ENCODE measurements around the gene ZNF341.

Gene ZNF341

DNA sequence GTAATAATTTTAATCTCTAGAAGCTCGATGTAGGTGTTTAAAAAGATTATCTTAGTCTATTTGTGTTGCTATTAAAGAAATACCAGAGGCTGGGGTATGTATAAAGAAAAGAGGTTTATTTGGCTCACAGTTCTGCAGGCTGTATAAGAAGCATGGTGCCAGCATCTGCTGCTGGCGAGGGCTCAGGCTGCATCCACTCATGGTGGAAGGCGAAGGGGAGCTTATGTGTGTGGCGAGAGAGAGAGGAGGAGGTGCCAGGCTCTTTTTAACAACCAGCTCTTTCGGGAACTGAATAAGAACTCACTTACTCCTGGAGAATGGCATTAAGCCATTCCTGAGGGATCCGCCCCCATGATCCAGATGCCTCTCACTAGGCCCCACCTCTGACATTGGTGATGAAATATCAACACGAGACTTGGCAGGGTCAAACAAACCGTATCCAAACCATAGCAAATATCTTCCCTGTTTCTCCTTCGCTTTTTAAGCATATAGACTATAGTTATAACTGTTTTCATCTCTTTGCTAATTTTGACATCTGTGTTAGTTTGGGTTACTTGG is 103.9 kb downstream of the ZNF341 start:
- DNase-seq (ENCODE audit: low spot score) (no peak), ATAC-seq (ENCODE audit: low read depth) (no peak)
- H3K9me3 ChIP-seq (ENCODE audit: severe bottlenecking): no peaks in the 10 kb centered on the region
- no peaks in the 10 kb centered on the region for H3K27me3 ChIP-seq (ENCODE audit: insufficient read depth, poor library complexity, severe bottlenecking)
- peaks cover 39% of the 10 kb centered on the region for H3K36me3 ChIP-seq (ENCODE audit: low read depth)
- peaks cover 9% of the 10 kb centered on the region for H3K4me1 ChIP-seq (ENCODE audit: insufficient read depth, poor library complexity, severe bottlenecking)
- no peak overlapping the region for H3K27ac ChIP-seq (ENCODE audit: poor library complexity, severe bottlenecking)
- no peak for TF ChIP-seq CTCF (IDR thresholded peaks at IDR 0.05; ENCODE audit: poor library complexity, severe bottlenecking)
- H3K4me3 ChIP-seq (ENCODE audit: severe bottlenecking): no peak overlapping the region

- Histone ChIP-seq H3K9me3 (ENCODE audit: severe bottlenecking) (no peaks in the 10 kb centered on the region), H3K27ac (ENCODE audit: poor library complexity, severe bottlenecking) (no peak overlapping the region), H3K27me3 (ENCODE audit: insufficient read depth, poor library complexity, severe bottlenecking) (no peaks in the 10 kb centered on the region), H3K36me3 (ENCODE audit: low read depth) (peaks cover 36% of the 10 kb centered on the region), H3K4me1 (ENCODE audit: insufficient read depth, poor library complexity, severe bottlenecking) (peaks cover 9% of the 10 kb centered on the region), H3K4me3 (ENCODE audit: severe bottlenecking) (no peak overlapping the region)
- no peak for TF ChIP-seq CTCF (IDR thresholded peaks at IDR 0.05; ENCODE audit: poor library complexity, severe bottlenecking)
- no peak for DNase-seq (ENCODE audit: low spot score)
- ATAC-seq (ENCODE audit: low read depth): no peak
Measured at GRCh38 chr20:33836277-33836676, 104.5 kb downstream of the ZNF341 start.

DNA sequence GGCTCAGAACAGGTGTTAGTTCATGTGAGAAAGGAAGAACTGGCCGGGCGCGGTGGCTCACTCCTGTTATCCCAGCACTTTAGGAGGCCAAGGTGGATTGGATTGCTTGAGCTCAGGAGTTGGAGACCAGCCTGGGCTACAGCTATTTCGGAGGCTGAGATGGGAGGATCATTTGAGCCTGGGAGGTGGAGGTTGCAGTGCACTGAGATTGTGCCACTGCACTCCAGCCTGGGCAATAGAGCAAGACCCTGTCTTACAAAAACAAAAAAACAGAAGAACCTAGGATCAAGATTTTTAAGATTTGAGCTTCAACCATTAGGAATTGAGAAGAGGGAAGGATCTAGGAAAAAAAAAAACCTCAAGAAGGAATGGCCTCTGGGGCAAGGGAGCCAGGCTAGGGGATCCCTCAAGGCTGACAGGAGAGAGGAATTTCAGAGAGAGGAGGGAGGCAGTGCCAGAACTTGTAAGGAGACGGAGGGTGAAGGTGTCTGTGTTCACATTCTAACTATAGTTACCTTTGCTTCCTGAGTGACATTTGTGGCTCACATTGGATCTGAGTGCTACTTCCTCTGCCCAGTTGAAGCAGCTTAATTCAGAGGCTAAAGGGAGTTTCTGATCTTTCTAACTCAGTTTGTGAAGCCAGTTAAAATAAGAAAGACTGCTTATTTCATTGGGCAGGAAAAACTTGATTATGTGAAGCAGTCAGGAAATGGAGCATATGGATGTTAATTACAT is 105.5 kb downstream of the ZNF341 start:
- Histone ChIP-seq H3K4me3 (ENCODE audit: severe bottlenecking) (no peak overlapping the region), H3K27me3 (ENCODE audit: insufficient read depth, poor library complexity, severe bottlenecking) (no peaks in the 10 kb centered on the region), H3K27ac (ENCODE audit: poor library complexity, severe bottlenecking) (no peak overlapping the region), H3K4me1 (ENCODE audit: insufficient read depth, poor library complexity, severe bottlenecking) (peaks cover 9% of the 10 kb centered on the region), H3K9me3 (ENCODE audit: severe bottlenecking) (no peaks in the 10 kb centered on the region), H3K36me3 (ENCODE audit: low read depth) (peaks cover 27% of the 10 kb centered on the region)
- no peak for DNase-seq (ENCODE audit: low spot score)
- no peak for TF ChIP-seq CTCF (IDR thresholded peaks at IDR 0.05; ENCODE audit: poor library complexity, severe bottlenecking)
- no peak for ATAC-seq (ENCODE audit: low read depth)

DNA sequence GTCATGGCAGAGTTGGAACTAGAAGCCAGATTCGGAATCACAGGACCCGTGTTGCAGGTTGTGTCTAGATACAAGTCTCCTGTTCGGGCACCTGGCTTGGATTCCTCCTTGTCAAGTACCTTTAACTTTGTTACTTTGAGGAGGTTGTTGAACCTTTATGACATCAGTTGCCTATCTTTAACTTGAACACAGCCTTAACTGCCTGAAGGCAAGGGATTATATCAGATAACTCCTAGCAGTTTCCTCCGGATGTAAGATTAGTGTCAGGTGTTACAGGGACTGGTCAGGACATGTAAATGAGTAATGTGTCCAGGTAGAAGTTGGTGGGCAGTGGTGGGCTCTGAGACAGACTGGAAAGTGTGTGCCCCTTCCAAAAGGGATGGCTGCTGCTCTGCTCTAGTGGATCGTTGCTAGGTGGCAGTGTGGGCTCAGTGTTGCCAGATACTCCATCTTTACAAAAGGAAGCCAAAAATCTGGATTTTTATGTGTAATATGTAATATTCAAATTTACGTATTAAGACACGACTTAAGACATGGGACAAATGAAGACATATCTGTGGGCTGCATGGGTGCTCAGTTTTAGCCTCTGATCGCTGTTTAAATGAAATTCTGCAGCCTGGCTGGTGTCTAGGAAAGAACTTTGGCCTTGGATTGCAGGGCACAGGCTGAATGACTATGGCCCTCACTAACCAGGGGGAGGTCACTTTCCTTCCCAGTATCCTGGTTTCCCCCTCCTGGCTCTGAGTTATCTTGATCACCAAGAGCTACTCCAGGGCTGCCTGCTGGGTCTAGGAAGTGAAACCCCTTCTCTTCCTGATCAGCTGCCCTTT is 106.5 kb downstream of the ZNF341 start:
- H3K36me3 ChIP-seq (ENCODE audit: low read depth): peaks cover 24% of the 10 kb centered on the region
- no peak overlapping the region for H3K4me3 ChIP-seq (ENCODE audit: severe bottlenecking)
- ATAC-seq (ENCODE audit: low read depth) (peak; percentile 63), DNase-seq (ENCODE audit: low spot score) (no peak)
- H3K27ac ChIP-seq (ENCODE audit: poor library complexity, severe bottlenecking): no peak overlapping the region
- peak; percentile 52 for TF ChIP-seq CTCF (IDR thresholded peaks at IDR 0.05; ENCODE audit: poor library complexity, severe bottlenecking)
- H3K4me1 ChIP-seq (ENCODE audit: insufficient read depth, poor library complexity, severe bottlenecking): peaks cover 13% of the 10 kb centered on the region
- H3K27me3 ChIP-seq (ENCODE audit: insufficient read depth, poor library complexity, severe bottlenecking): no peaks in the 10 kb centered on the region
- H3K9me3 ChIP-seq (ENCODE audit: severe bottlenecking): no peaks in the 10 kb centered on the region

Measured in RWPE2 (cell line).